Neural cell (in vitro differentiated cells): ENCODE measurements around the gene TRAPPC2L.

Experiments
- EP300 ChIP-seq: fragments of 450-650 bp; conservative IDR thresholded peaks from 2 replicates; pipeline ENCODE4 v1.6.1; 2014; ENCODE audit warnings: antibody characterized with exemption, mild to moderate bottlenecking, moderate library complexity; ENCODE audit not compliant: poor library complexity, severe bottlenecking
- EZH2 ChIP-seq: fragments of 200-600, 300-800 bp; shearing (Covaris generic), sonication (generic); IDR thresholded peaks from 2 replicates; pipeline ENCODE4 v1.6.1; 2014; ENCODE audit warnings: antibody characterized with exemption, low read length, borderline replicate concordance, mild to moderate bottlenecking; ENCODE audit not compliant: insufficient read depth, poor library complexity, severe bottlenecking
- MXI1 ChIP-seq: fragments of 450-650 bp; conservative IDR thresholded peaks from 2 replicates; pipeline ENCODE4 v1.6.1; 2014; ENCODE audit warnings: antibody characterized with exemption, mild to moderate bottlenecking; ENCODE audit not compliant: poor library complexity, severe bottlenecking
- POLR2AphosphoS5 ChIP-seq: IDR thresholded peaks from 2 replicates; pipeline ENCODE4 v1.6.1; 2012
- RAD21 ChIP-seq: fragments of 450-650 bp; conservative IDR thresholded peaks from 2 replicates; pipeline ENCODE4 v1.6.1; 2014; ENCODE audit warnings: antibody characterized with exemption, mild to moderate bottlenecking, moderate library complexity
- SMC3 ChIP-seq: fragments of 450-650 bp; conservative IDR thresholded peaks from 2 replicates; pipeline ENCODE4 v1.6.1; 2014; ENCODE audit warnings: antibody characterized with exemption, mild to moderate bottlenecking, moderate library complexity; ENCODE audit not compliant: poor library complexity
- TAF1 ChIP-seq: IDR thresholded peaks from 2 replicates; pipeline ENCODE4 v1.6.1; 2012; ENCODE audit warnings: low read depth
- TF ChIP-seq, protein P1 (sequence below): fragments of 450-650 bp; IDR thresholded peaks from 2 replicates; pipeline ENCODE4 v1.5.1; 2014; ENCODE audit warnings: antibody characterized with exemption, mild to moderate bottlenecking, moderate library complexity; ENCODE audit not compliant: poor library complexity, severe bottlenecking
- TF ChIP-seq, protein P2 (sequence below): IDR thresholded peaks from 2 replicates; pipeline ENCODE4 v1.6.1; 2012; ENCODE audit warnings: borderline replicate concordance

DNA sequence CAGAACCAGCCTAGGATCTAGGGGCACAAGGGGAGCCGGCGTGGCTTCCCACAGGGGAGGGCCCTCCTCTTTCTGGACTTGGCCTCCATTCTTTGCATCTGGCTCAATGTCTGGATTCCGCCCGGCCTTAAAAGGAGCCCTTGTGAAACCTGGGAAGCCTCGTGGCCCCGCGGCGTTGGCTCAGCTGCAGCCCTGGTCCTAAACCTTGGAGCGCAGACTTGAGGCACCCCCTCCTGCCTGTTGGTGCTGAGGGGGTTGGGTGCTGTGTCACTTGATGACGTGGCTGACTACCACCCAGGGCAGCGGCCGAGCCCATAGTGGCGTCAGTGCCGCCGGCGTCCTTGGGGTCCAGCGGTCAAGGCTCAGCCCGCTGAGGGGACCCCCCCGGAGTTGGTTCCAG lies 4.4 kb downstream of the TRAPPC2L start:
- TF ChIP-seq EZH2 (no peak), EP300 (no peak), POLR2AphosphoS5 (no peak), SMC3 (no peak), MXI1 (no peak), TAF1 (no peak), RAD21 (no peak)
- TF ChIP-seq, protein P1, sequence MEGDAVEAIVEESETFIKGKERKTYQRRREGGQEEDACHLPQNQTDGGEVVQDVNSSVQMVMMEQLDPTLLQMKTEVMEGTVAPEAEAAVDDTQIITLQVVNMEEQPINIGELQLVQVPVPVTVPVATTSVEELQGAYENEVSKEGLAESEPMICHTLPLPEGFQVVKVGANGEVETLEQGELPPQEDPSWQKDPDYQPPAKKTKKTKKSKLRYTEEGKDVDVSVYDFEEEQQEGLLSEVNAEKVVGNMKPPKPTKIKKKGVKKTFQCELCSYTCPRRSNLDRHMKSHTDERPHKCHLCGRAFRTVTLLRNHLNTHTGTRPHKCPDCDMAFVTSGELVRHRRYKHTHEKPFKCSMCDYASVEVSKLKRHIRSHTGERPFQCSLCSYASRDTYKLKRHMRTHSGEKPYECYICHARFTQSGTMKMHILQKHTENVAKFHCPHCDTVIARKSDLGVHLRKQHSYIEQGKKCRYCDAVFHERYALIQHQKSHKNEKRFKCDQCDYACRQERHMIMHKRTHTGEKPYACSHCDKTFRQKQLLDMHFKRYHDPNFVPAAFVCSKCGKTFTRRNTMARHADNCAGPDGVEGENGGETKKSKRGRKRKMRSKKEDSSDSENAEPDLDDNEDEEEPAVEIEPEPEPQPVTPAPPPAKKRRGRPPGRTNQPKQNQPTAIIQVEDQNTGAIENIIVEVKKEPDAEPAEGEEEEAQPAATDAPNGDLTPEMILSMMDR: no peak
- TF ChIP-seq, protein P2, sequence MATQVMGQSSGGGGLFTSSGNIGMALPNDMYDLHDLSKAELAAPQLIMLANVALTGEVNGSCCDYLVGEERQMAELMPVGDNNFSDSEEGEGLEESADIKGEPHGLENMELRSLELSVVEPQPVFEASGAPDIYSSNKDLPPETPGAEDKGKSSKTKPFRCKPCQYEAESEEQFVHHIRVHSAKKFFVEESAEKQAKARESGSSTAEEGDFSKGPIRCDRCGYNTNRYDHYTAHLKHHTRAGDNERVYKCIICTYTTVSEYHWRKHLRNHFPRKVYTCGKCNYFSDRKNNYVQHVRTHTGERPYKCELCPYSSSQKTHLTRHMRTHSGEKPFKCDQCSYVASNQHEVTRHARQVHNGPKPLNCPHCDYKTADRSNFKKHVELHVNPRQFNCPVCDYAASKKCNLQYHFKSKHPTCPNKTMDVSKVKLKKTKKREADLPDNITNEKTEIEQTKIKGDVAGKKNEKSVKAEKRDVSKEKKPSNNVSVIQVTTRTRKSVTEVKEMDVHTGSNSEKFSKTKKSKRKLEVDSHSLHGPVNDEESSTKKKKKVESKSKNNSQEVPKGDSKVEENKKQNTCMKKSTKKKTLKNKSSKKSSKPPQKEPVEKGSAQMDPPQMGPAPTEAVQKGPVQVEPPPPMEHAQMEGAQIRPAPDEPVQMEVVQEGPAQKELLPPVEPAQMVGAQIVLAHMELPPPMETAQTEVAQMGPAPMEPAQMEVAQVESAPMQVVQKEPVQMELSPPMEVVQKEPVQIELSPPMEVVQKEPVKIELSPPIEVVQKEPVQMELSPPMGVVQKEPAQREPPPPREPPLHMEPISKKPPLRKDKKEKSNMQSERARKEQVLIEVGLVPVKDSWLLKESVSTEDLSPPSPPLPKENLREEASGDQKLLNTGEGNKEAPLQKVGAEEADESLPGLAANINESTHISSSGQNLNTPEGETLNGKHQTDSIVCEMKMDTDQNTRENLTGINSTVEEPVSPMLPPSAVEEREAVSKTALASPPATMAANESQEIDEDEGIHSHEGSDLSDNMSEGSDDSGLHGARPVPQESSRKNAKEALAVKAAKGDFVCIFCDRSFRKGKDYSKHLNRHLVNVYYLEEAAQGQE: no peak
